ENCODE results near the gene ADM.

ADM gene

DNA sequence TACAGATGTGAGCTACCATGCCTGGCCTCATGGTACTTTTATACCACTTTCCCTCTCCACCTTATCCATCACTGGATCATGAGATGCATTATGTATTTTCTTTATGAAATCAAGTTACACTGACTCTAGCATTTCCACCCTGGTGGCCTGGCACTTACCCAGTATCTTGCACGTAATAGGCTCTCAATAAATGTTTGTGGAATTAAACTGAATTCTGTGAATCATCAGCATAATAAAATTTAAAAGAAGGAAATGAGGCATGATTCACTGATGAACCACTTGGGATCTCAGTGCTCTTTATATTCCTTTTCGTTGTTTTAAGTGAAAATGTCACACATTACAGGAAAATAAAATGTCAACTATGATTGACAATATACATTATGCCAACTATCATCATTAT is 25.1 kb downstream of the ADM start:
- no peak for DNase-seq

DNA sequence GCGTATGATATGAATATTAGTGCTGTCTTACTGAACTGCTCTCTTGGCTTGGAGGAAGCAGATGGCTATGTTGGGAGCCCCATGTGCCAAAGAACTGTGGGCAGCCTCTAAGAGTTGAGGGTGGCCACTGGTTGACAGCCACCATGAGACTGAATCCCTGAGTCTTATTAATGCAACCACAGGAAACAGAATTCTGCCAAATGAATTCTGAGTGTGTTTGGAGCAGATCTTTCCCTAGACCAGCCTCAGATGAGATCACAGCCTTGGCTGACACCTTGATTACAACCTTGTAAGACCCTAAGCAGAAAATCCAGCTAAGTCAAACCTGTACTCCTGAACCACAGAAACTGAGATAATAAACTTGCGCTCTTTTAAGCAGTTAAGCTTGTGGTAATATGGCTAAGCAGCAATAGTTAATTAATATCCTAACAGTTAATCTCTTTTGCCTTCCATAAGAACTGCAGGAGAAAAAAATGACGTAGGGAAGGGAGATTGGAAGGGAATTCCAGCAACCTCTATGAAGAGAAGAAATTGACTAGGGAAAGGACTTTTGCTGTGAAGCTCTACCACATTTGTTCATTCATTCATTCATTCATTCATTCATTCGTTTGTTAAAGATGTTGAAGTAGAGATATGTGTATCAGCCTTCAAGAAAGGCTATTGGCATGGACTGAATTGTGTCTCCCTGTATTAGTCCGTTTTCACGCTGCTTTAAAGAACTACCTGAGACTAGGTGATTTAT is 26.8 kb downstream of the ADM start:
- DNase-seq: no peak

DNA sequence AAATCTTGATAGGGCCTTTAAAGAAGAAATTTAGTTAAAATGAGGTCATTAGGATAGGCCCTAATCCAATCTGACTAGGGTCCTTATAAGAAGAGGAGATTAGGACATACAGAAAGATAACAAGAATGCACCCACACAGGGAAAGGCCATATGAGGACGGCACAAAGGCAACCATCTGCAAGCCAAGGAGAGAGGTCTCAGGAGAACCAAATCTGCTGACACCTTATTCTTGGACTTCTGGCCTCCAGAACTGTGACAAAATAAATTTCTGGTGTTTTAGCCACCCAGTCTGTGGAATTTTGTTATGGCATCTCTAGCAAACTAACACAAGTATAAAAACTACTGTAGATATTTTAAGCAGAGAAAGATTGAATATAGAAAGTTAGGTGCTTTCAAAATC is 28.6 kb downstream of the ADM start:
- no peak for DNase-seq

DNA sequence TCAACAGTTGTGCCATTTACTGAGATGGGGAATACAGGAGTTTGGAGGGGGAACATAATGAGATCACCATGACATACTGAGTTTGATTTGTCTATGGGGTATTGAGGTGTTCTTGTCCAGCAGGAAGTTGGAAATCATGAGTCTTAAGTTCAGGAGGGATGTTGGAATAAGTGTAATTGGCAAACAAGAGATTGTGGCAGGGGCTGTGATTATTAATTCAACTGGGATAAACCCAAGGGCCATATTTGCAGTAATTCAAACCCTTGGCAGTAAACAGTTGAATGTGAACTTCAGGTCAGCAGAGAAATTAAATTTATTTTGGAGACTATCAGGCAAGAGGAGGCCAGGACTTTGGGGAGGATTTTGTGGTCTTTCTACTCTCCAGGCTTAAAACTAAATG is 33.4 kb downstream of the ADM start:
- no peak for DNase-seq

DNA sequence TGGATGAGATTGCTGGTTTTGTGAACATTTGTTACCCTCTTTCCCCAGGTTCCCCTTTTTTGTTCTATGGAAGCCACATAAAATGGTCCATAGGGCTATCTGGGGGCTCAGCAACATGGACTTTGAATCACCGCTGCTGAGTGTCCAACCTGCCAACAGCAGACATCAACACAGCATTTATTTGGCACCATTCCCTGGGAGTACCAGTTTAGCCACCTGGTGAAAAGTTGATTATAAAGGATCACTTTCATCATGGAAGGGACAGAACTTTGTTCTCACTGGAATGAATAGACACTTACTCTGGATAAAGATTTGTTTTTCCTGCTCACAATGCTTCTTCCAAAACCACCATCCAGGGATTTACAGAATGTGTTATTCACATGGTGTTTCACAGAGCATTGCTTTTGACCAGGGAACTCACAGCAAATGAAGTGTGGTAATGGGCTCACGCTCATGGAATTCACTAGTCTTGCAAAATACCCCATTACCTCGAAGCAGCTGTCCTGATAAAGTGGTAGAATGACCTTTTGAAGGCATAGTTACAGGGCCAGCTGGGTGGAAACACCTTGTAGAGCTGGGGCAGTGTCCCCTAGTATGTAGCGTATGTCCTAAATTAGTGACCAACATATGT is 43.9 kb downstream of the ADM start:
- no peak for DNase-seq

DNA sequence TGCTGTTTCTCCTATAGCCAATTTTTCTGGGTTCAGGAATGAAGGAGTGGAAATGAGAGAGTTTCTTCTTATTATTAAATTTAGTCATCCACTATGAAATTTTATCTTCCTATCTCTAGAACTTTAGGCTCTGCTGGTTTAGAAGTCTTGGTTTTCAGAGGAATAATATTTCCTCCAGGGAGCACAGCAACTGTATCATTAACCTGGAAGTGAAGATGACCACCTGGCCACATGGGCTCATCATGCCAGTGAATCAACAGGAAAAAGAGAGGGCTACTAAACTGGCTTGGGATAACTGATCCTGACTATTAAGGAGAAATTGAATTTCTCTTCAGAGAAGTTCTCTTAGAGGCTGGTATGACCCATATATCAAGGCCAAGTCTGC is 44.4 kb downstream of the ADM start:
- no peak for DNase-seq

DNA sequence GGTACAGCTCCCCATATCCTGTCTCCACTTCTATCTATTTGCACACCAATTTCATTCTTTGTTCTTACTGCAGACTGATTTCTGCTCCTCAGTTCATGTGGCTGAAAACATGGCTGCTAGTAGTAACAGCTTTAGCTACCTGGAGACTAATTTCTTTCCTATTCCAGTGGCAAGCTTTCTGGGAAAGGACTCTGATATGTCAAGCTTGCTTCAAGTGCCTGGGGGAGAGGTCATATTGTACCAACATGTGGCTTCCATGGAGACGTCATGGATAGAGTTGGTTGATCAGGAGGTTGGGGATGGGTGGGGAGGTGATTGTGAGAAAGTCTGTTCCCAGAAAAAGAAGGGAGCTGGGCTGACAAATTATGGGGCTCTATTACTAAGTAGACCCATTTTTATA is 44.9 kb downstream of the ADM start:
- DNase-seq: no peak

DNA sequence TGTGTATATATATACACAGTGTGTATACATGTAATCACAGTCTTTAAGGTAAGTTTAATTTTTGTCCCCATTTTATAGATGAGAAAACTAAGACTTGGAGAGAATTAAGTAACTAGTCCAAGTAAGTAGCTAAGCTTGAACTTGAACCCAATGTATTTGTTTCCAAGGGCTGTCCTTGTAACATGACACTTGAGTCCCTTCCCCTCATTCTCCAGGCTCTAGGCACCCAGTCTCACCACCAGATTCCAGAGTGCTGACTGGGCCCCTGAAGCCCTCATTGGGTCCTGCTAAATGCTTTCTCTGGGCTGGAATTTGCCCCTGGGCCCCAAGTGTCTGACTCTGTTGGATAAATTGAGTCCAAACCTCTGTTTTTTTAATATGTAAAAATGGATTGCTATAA is 45.5 kb downstream of the ADM start:
- DNase-seq: no peak

DNA sequence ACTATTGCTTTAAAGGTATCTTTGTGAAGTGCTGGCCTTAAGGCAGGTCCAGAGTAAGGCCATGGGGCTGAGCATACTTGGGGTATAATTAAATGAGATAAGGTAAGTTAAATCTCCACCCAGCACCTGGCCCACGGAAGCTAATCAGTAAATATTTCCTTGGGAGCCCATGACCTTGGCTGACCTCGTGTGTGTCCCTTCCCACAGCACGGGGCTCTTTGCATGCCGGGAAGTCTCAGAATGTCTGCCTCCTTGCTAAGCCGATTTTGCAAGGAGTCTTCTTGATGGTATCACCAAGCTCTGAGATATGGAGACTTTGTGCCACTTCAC is 46.5 kb downstream of the ADM start:
- no peak for DNase-seq

DNA sequence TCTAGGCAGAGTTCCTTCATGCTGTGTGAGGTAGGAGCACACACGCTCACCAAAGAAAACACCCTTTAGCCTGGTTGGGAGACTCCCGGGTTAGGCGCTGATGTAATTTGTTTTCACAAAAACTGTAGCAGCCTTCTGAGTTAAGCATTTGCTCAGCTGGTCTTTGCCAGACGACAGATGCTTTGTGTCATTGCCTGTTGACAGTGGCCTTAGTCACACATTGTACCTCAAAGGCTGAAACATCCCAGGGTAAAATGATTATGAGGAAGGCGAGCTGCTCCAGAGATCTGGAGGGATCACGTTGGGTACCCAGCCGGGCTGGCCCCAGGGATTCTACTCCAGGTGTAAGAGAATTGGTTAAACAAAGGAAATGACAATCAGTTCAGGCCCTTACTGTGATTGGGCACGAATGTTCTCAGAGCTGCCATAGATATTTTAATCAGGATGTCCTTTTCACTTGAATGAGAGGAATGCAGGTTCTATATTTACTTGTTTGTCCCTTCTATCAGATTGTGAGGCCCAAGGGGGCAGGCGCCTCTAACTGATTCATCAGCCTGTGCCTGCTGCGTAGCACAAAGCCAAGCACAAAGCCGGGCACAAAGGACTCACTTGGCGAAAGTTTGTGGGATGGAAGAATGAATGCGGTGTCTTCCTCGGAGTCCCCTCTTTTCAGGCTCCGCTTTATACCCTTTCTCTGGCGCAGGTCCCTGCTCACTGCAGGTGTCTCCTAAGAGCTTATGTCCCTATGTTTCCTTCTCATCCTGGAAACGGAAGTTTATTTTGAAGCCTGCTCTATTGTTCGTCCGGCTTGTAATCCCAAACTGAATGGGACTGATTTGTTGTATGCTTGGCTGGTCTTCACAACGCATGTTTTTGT is 47.1 kb downstream of the ADM start:
- no peak for DNase-seq

DNA sequence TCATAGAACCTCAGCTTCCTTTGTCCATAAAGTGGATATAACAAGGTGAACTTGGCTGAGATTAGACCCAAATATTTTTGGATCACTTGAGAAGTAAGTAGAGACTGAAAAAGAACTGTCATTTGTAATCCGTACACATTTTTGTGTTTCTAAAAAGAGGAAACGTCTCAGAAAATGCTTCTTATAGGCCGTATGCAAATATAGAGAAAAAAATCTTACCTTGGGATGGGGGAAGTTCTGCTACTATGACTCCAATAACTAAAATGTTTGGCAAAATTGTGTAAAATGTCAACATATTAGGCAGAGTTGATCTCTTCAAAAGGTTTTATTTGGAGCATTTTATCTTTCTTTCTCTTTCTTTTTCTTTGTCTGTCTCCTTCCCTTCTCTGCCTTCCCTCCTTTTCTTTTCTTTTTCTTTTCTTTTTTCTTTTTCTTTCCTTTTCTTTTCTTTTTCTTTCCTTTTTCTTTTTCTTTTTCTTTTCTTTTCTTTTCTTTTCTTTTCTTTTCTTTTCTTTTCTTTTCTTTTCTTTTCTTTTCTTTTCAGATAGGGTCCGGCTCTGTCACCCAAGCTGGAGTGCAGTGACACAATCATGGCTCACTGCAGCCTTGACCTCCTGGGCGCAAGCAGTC is 48.2 kb downstream of the ADM start:
- no peak for DNase-seq

DNA sequence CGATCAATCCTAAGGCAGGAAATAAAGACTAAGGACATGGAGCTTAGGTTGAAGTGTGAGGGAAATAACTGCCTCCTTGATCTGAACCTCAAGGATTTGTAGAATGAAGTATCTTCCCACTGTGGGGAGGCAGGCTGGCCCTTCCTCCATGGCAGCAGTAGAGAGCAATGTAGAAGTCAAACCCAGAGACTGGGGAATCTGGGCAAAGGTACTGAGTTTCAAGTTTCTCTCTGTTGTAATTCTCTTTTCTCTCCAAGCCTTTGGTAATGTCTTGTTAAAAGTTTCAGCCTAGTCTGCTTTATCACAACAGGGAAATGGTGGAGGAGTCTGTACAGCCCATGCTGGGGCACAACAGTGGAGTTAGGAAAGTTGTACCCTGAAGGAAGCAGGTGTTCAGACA is 49.5 kb downstream of the ADM start:
- no peak for DNase-seq

DNA sequence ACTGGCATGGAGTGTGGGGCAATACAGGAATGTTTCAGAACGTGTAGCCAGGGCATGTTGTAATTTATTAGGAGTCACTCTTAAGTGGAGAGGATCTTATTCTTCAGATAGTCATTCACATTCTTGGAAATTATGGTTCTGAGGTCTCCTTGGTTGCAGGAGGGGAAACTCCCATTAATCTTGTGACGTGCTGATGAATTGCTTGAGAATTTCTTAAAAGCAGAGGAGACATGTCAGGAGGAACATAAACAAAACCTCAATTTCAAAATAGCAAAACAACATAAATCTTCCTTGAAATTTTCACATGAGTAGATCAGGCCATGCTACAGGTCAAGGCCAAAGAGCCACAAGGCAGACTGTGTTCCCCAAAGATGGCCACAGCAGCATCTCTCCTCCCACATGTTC is 50.4 kb downstream of the ADM start:
- DNase-seq: no peak

DNA sequence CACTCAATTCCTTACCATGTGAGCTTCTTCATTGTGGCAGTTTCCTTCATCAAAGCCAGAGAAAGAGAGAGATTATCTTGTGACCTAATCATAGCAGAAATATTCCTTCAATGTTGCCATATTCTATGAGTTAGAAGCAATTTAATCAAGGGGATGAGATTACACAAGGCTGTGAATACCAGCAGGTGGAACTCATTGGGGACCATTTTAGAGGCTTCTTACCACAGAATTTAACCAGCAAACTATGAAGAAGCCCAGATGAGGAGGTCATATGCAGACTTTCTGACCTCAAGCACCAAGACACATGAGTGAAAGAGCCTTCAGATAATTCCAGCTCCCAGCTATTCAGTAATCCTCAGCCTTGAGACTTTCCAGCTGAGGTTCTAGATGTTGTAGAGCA is 51.3 kb downstream of the ADM start:
- no peak for DNase-seq
